ENCODE data around the gene UTP25.

UTP25 gene

GRCh38 chr1:209823143-209824041 lies 4.4 kb upstream of the UTP25 start:
- no peak overlapping the region for H3K4me3 ChIP-seq (ENCODE audit: low read length)
- no peaks in the 10 kb centered on the region for H3K36me3 ChIP-seq (ENCODE audit: control insufficient read depth, low read depth, low read length)
- H3K9ac ChIP-seq (ENCODE audit: low read length), result no peak overlapping the region
- H3K27ac ChIP-seq (ENCODE audit: low read length), result no peak overlapping the region
- H3K4me1 ChIP-seq (ENCODE audit: control insufficient read depth, low read depth, low read length), result no peaks in the 10 kb centered on the region
- no peaks in the 10 kb centered on the region for H3K9me3 ChIP-seq (ENCODE audit: control insufficient read depth, low read depth, low read length)
- H3K27me3 ChIP-seq (ENCODE audit: control insufficient read depth, insufficient read depth, low read length), result peaks cover 22% of the 10 kb centered on the region

DNA sequence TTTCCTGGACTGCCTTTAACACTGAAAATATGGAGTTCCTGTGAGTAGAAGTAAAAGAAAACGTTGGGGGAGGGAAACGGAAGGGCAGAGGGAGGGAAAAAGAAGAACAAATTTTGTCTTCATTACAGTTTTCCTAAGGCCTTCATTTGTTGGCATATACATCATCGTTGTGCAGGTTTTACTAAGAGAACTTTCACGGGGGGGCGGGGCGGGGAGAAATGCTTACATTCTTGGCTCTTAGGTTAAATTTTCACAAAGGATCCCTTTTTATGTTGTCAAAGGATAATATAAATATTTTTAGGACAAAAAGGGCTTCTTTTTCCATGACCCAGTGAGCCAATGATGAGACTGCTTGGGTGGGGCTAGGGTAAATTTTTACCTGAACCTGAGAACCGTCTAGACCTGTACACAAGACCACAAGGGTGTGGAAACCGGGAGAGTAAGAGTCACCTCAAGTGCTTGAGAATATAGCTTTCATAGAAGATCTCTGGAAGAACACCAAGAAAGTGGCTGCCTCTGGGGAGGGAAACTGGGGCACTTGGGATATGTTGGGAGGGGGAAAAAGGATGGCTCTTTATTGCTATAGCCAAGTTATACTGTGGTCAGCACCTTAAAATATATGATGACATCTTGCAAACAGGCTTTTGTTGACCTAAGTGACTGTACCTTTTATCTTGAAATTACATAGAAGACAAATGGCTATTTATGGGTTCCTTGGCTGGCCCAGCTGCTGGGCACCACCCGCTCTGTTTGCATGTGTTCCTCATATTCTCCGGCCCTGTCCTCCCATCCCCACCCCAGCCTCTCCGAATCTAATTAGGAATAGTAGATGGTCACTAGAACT lies 2.0 kb upstream of the UTP25 start:
- H3K36me3 ChIP-seq (ENCODE audit: control insufficient read depth, low read depth, low read length), result peaks cover 2% of the 10 kb centered on the region
- H3K9me3 ChIP-seq (ENCODE audit: control insufficient read depth, low read depth, low read length), result no peaks in the 10 kb centered on the region
- no peak overlapping the region for H3K9ac ChIP-seq (ENCODE audit: low read length)
- no peak overlapping the region for H3K4me3 ChIP-seq (ENCODE audit: low read length)
- peaks cover 10% of the 10 kb centered on the region for H3K27me3 ChIP-seq (ENCODE audit: control insufficient read depth, insufficient read depth, low read length)
- no peak overlapping the region for H3K27ac ChIP-seq (ENCODE audit: low read length)
- H3K4me1 ChIP-seq (ENCODE audit: control insufficient read depth, low read depth, low read length), result no peaks in the 10 kb centered on the region

- Histone ChIP-seq H3K4me1 (ENCODE audit: control insufficient read depth, low read depth, low read length) (no peaks in the 10 kb centered on the region), H3K36me3 (ENCODE audit: control insufficient read depth, low read depth, low read length) (peaks cover 35% of the 10 kb centered on the region), H3K27ac (ENCODE audit: low read length) (no peak overlapping the region), H3K4me3 (ENCODE audit: low read length) (no peak overlapping the region), H3K9me3 (ENCODE audit: control insufficient read depth, low read depth, low read length) (no peaks in the 10 kb centered on the region), H3K9ac (ENCODE audit: low read length) (no peak overlapping the region), H3K27me3 (ENCODE audit: control insufficient read depth, insufficient read depth, low read length) (no peaks in the 10 kb centered on the region)
These were observed 1.9 kb downstream of the UTP25 start for GRCh38 chr1:209829716-209830115.

DNA sequence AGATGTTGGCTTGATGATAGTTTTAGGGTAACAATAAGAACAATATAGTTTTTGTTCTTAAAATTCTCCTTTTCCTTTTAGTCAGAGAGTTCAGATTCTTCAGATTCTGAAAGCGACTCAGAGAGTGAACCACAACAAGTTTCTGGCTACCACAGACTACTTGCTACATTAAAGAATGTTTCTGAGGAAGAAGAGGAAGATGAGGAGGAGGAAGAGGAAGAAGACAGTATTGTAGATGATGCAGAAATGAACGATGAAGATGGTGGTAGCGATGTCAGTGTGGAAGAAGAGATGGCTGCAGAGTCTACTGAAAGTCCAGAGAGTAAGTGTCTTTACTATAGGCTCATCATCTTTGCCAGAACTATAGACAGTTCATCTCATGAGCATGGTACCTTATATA lies 3.0 kb downstream of the UTP25 start:
- Histone ChIP-seq H3K36me3 (ENCODE audit: control insufficient read depth, low read depth, low read length) (peaks cover 45% of the 10 kb centered on the region), H3K4me1 (ENCODE audit: control insufficient read depth, low read depth, low read length) (no peaks in the 10 kb centered on the region), H3K27me3 (ENCODE audit: control insufficient read depth, insufficient read depth, low read length) (no peaks in the 10 kb centered on the region), H3K9ac (ENCODE audit: low read length) (no peak overlapping the region), H3K27ac (ENCODE audit: low read length) (no peak overlapping the region), H3K4me3 (ENCODE audit: low read length) (no peak overlapping the region), H3K9me3 (ENCODE audit: control insufficient read depth, low read depth, low read length) (no peaks in the 10 kb centered on the region)

GRCh38 chr1:209831615-209832014 lies 3.8 kb downstream of the UTP25 start:
- no peak overlapping the region for H3K4me3 ChIP-seq (ENCODE audit: low read length)
- no peak overlapping the region for H3K27ac ChIP-seq (ENCODE audit: low read length)
- peaks cover 54% of the 10 kb centered on the region for H3K36me3 ChIP-seq (ENCODE audit: control insufficient read depth, low read depth, low read length)
- H3K27me3 ChIP-seq (ENCODE audit: control insufficient read depth, insufficient read depth, low read length), result no peaks in the 10 kb centered on the region
- no peaks in the 10 kb centered on the region for H3K9me3 ChIP-seq (ENCODE audit: control insufficient read depth, low read depth, low read length)
- no peaks in the 10 kb centered on the region for H3K4me1 ChIP-seq (ENCODE audit: control insufficient read depth, low read depth, low read length)
- no peak overlapping the region for H3K9ac ChIP-seq (ENCODE audit: low read length)

GRCh38 chr1:209835782-209836298 lies 8.1 kb downstream of the UTP25 start:
- Histone ChIP-seq H3K9me3 (ENCODE audit: control insufficient read depth, low read depth, low read length) (no peaks in the 10 kb centered on the region), H3K27ac (ENCODE audit: low read length) (no peak overlapping the region), H3K36me3 (ENCODE audit: control insufficient read depth, low read depth, low read length) (peaks cover 94% of the 10 kb centered on the region), H3K27me3 (ENCODE audit: control insufficient read depth, insufficient read depth, low read length) (no peaks in the 10 kb centered on the region), H3K9ac (ENCODE audit: low read length) (no peak overlapping the region), H3K4me1 (ENCODE audit: control insufficient read depth, low read depth, low read length) (no peaks in the 10 kb centered on the region), H3K4me3 (ENCODE audit: low read length) (no peak overlapping the region)

DNA sequence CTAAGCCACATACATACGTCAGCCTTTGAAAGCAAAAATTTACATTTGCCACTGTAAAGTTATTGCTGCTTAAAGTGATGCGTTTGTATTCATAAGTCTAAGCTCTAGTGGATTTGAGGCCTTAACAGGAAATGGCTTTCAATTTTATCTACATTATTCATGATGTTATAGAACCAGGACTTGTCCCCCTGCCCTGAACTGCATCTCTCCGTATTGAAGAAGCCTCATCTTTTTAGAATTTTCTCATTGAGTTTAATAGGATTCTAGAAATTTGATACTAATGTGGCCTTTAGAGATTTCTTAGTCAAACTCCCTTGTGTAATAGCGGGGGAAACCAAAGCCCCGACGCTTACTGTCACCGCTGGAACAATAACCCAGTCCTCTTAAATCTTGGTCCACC lies 9.9 kb downstream of the UTP25 start:
- no peak overlapping the region for H3K27ac ChIP-seq (ENCODE audit: low read length)
- no peak overlapping the region for H3K4me3 ChIP-seq (ENCODE audit: low read length)
- no peaks in the 10 kb centered on the region for H3K9me3 ChIP-seq (ENCODE audit: control insufficient read depth, low read depth, low read length)
- H3K4me1 ChIP-seq (ENCODE audit: control insufficient read depth, low read depth, low read length), result no peaks in the 10 kb centered on the region
- no peaks in the 10 kb centered on the region for H3K27me3 ChIP-seq (ENCODE audit: control insufficient read depth, insufficient read depth, low read length)
- no peak overlapping the region for H3K9ac ChIP-seq (ENCODE audit: low read length)
- peaks cover 98% of the 10 kb centered on the region for H3K36me3 ChIP-seq (ENCODE audit: control insufficient read depth, low read depth, low read length)

GRCh38 chr1:209838537-209838936 lies 10.8 kb downstream of the UTP25 start:
- Histone ChIP-seq H3K9ac (ENCODE audit: low read length) (no peak overlapping the region), H3K36me3 (ENCODE audit: control insufficient read depth, low read depth, low read length) (peaks cover 100% of the 10 kb centered on the region), H3K4me1 (ENCODE audit: control insufficient read depth, low read depth, low read length) (no peaks in the 10 kb centered on the region), H3K27ac (ENCODE audit: low read length) (no peak overlapping the region), H3K27me3 (ENCODE audit: control insufficient read depth, insufficient read depth, low read length) (no peaks in the 10 kb centered on the region), H3K9me3 (ENCODE audit: control insufficient read depth, low read depth, low read length) (no peaks in the 10 kb centered on the region), H3K4me3 (ENCODE audit: low read length) (no peak overlapping the region)

- H3K27ac ChIP-seq (ENCODE audit: low read length), result no peak overlapping the region
- H3K27me3 ChIP-seq (ENCODE audit: control insufficient read depth, insufficient read depth, low read length), result no peaks in the 10 kb centered on the region
- no peaks in the 10 kb centered on the region for H3K4me1 ChIP-seq (ENCODE audit: control insufficient read depth, low read depth, low read length)
- no peak overlapping the region for H3K4me3 ChIP-seq (ENCODE audit: low read length)
- peaks cover 94% of the 10 kb centered on the region for H3K36me3 ChIP-seq (ENCODE audit: control insufficient read depth, low read depth, low read length)
- no peaks in the 10 kb centered on the region for H3K9me3 ChIP-seq (ENCODE audit: control insufficient read depth, low read depth, low read length)
- no peak overlapping the region for H3K9ac ChIP-seq (ENCODE audit: low read length)
These were observed 12.2 kb downstream of the UTP25 start for GRCh38 chr1:209839875-209840546.

DNA sequence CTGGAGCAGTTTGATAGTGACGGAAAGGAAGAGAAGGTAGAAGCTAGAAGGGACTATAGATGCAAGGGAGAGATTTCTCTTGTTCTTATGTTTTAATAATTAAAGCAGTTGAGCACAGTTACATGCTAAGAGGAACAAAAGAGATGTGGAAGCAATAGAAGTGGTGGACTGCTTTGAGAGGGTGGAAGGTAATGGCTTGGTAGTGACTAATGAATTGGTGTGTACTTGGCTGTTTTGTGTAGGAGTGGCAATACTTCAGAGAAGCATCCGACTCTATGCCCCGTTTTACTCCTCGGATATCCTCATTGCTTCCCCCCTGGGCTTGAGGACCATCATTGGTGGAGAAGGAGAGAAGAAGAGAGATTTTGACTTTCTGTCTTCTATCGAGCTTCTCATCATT lies 12.8 kb downstream of the UTP25 start:
- Histone ChIP-seq H3K4me1 (ENCODE audit: control insufficient read depth, low read depth, low read length) (no peaks in the 10 kb centered on the region), H3K9me3 (ENCODE audit: control insufficient read depth, low read depth, low read length) (no peaks in the 10 kb centered on the region), H3K9ac (ENCODE audit: low read length) (no peak overlapping the region), H3K36me3 (ENCODE audit: control insufficient read depth, low read depth, low read length) (peaks cover 93% of the 10 kb centered on the region), H3K27ac (ENCODE audit: low read length) (no peak overlapping the region), H3K27me3 (ENCODE audit: control insufficient read depth, insufficient read depth, low read length) (no peaks in the 10 kb centered on the region), H3K4me3 (ENCODE audit: low read length) (no peak overlapping the region)

- H3K36me3 ChIP-seq (ENCODE audit: control insufficient read depth, low read depth, low read length), result peaks cover 68% of the 10 kb centered on the region
- H3K9ac ChIP-seq (ENCODE audit: low read length), result no peak overlapping the region
- no peaks in the 10 kb centered on the region for H3K27me3 ChIP-seq (ENCODE audit: control insufficient read depth, insufficient read depth, low read length)
- no peaks in the 10 kb centered on the region for H3K4me1 ChIP-seq (ENCODE audit: control insufficient read depth, low read depth, low read length)
- no peak overlapping the region for H3K27ac ChIP-seq (ENCODE audit: low read length)
- H3K9me3 ChIP-seq (ENCODE audit: control insufficient read depth, low read depth, low read length), result no peaks in the 10 kb centered on the region
- no peak overlapping the region for H3K4me3 ChIP-seq (ENCODE audit: low read length)
These were observed 17.1 kb downstream of the UTP25 start for GRCh38 chr1:209844695-209845407.

Measured in iPS-18a (cell line).